Measurements from ENCODE around the gene PORCN.
"Not testable (repeated sequence)": the region's sequence is repeated elsewhere in the genome, so short reads cannot be mapped to it uniquely, and the experiment has no call there.

PORCN gene

DNA sequence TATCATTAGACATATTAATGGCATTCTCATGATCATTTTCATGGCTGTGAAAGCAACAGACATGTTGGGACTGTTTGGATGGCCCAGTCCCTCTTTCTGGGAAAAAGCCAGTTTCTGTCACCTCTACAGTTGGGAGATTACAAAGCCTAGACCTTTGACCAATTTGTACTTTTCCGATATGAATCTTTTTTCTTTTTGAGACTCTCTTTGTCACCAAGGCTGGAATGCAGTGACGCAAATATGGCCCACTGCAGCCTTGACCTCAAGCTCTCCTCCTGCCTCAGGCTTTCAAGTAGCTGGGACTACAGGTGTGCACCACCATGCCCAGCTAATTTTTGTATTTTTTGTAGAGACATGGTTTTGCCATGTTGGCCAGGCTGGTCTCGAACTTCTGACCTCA, 40.1 kb downstream of the PORCN start:
- no peak for DNase-seq (ENCODE audit: low read depth)
- no peak overlapping the region for H3K9ac ChIP-seq (ENCODE audit: low read length)
- no peaks in the 10 kb centered on the region for H3K9me3 ChIP-seq (ENCODE audit: control insufficient read depth, low read length)
- H3K27me3 ChIP-seq (replicated peaks; ENCODE audit: control insufficient read depth, insufficient read depth, low read length), result no peaks in the 10 kb centered on the region
- peaks cover 17% of the 10 kb centered on the region for H3K36me3 ChIP-seq (ENCODE audit: control insufficient read depth, insufficient read depth, low read length, severe bottlenecking)
- no peak overlapping the region for H3K4me3 ChIP-seq (ENCODE audit: low read length)
- H3K4me1 ChIP-seq (ENCODE audit: control insufficient read depth, insufficient read depth, low read length), result no peaks in the 10 kb centered on the region

DNA sequence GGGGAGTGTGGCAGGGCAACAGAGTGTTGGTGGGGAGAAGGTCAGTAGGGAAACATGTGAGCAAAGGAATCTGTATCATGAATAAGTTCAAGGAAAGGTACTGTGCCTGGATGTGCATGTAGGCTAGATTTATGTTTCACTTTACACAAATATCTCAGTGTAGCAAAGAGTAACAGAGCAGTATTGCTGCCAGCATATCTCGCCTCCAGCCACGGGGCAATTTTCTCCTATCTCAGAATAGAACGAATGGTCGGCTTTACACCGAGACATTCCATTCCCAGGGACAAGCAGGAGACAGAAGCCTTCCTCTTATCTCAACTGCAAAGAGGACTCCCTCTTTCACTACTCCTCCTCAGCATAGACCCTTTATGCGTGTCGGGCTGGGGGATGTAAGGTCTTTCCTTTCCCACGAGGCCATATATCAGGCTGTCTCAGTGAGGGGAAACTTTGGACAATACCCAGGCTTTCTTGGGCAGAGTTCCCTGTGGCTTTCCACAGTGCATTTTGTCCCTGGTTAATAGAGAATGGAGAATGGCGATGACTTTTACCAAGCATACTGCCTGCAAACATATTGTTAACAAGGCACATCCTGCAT, 47.0 kb downstream of the PORCN start:
- H3K9ac ChIP-seq (ENCODE audit: low read length); DNase-seq (ENCODE audit: low read depth); H3K4me1 ChIP-seq (ENCODE audit: control insufficient read depth, insufficient read depth, low read length); H3K4me3 ChIP-seq (ENCODE audit: low read length); H3K27me3 ChIP-seq (replicated peaks; ENCODE audit: control insufficient read depth, insufficient read depth, low read length); H3K9me3 ChIP-seq (ENCODE audit: control insufficient read depth, low read length): not testable (repeated sequence)
- peaks cover 15% of the 10 kb centered on the region for H3K36me3 ChIP-seq (ENCODE audit: control insufficient read depth, insufficient read depth, low read length, severe bottlenecking)

DNA sequence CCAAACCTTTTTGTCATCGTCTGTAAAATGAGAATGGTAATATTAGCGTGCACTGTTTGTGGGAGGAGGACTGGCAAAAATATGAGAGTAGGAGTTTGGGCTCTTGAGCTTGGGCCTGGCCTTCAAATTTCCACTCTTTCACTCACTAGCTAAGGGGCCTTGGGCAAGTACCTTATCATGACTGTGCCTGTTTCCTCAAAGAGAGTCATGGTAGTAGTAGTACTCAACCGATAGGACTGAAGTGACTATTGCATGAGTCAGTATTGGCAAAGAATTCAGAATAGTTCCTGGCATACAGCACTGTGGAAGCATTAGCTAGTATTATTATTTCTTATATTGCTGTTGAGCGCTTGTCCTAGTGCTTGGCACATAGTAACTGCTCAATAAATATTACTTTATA, 49.5 kb downstream of the PORCN start:
- no peaks in the 10 kb centered on the region for H3K9me3 ChIP-seq (ENCODE audit: control insufficient read depth, low read length)
- H3K4me1 ChIP-seq (ENCODE audit: control insufficient read depth, insufficient read depth, low read length), result peaks cover 16% of the 10 kb centered on the region
- DNase-seq (ENCODE audit: low read depth), result peak; percentile 51
- peaks cover 28% of the 10 kb centered on the region for H3K36me3 ChIP-seq (ENCODE audit: control insufficient read depth, insufficient read depth, low read length, severe bottlenecking)
- no peak overlapping the region for H3K9ac ChIP-seq (ENCODE audit: low read length)
- H3K27me3 ChIP-seq (replicated peaks; ENCODE audit: control insufficient read depth, insufficient read depth, low read length), result no peaks in the 10 kb centered on the region
- no peak overlapping the region for H3K4me3 ChIP-seq (ENCODE audit: low read length)

DNA sequence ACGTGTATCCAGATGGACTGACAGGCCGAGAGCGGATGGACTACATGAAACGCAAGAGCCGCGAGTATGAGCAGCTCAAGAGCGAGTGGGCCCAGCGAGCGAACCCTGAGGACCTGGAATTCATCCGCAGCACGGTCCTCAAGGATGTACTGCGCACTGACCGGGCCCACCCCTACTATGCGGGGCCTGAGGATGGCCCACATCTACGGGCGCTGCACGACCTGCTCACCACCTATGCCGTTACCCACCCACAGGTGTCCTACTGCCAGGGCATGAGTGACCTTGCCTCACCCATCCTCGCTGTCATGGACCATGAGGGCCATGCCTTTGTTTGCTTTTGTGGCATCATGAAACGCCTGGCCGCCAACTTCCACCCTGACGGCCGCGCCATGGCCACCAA, 50.8 kb downstream of the PORCN start:
- no peak for DNase-seq (ENCODE audit: low read depth)

DNA sequence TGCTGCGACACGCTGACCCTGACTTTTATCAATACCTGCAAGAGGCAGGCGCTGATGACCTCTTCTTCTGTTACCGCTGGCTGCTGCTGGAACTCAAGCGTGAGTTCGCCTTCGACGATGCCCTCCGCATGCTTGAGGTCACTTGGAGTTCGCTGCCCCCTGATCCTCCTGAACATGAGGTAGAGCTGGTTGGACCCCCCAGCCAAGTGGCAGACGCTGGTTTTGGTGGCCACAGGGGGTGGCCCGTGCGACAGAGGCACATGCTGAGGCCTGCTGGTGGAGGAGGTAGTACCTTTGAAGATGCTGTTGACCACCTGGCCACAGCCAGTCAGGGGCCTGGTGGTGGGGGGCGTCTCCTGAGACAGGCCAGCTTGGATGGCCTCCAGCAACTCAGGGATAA, 51.3 kb downstream of the PORCN start:
- H3K4me1 ChIP-seq (ENCODE audit: control insufficient read depth, insufficient read depth, low read length), result peaks cover 19% of the 10 kb centered on the region
- H3K4me3 ChIP-seq (ENCODE audit: low read length), result no peak overlapping the region
- H3K27me3 ChIP-seq (replicated peaks; ENCODE audit: control insufficient read depth, insufficient read depth, low read length), result no peaks in the 10 kb centered on the region
- peaks cover 28% of the 10 kb centered on the region for H3K36me3 ChIP-seq (ENCODE audit: control insufficient read depth, insufficient read depth, low read length, severe bottlenecking)
- DNase-seq (ENCODE audit: low read depth), result no peak
- no peak overlapping the region for H3K9ac ChIP-seq (ENCODE audit: low read length)
- H3K9me3 ChIP-seq (ENCODE audit: control insufficient read depth, low read length), result no peaks in the 10 kb centered on the region

More for the DNA sequence above, 50.8 kb downstream of the PORCN start:
- Histone ChIP-seq H3K27me3 (replicated peaks; ENCODE audit: control insufficient read depth, insufficient read depth, low read length) (no peaks in the 10 kb centered on the region), H3K36me3 (ENCODE audit: control insufficient read depth, insufficient read depth, low read length, severe bottlenecking) (peaks cover 28% of the 10 kb centered on the region), H3K4me1 (ENCODE audit: control insufficient read depth, insufficient read depth, low read length) (peaks cover 19% of the 10 kb centered on the region), H3K4me3 (ENCODE audit: low read length) (no peak overlapping the region), H3K9ac (ENCODE audit: low read length) (no peak overlapping the region), H3K9me3 (ENCODE audit: control insufficient read depth, low read length) (no peaks in the 10 kb centered on the region)

DNA sequence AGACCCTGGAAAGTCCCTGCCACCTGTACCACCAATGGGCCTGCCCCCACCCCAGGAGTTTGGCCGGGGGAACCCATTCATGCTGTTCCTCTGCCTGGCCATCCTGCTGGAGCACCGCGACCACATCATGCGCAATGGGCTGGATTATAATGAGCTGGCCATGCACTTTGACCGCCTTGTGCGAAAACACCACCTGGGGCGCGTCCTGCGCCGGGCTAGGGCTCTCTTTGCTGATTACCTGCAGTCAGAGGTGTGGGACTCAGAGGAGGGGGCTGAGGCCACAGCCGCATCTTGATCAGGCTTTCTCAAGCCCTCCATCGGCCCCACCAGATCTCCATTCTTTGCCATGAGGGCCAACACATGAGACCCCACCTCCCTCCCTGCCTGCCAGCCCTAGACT, 51.9 kb downstream of the PORCN start:
- no peaks in the 10 kb centered on the region for H3K27me3 ChIP-seq (replicated peaks; ENCODE audit: control insufficient read depth, insufficient read depth, low read length)
- DNase-seq (ENCODE audit: low read depth), result no peak
- peaks cover 19% of the 10 kb centered on the region for H3K4me1 ChIP-seq (ENCODE audit: control insufficient read depth, insufficient read depth, low read length)
- no peaks in the 10 kb centered on the region for H3K9me3 ChIP-seq (ENCODE audit: control insufficient read depth, low read length)
- no peak overlapping the region for H3K9ac ChIP-seq (ENCODE audit: low read length)
- H3K4me3 ChIP-seq (ENCODE audit: low read length), result no peak overlapping the region
- H3K36me3 ChIP-seq (ENCODE audit: control insufficient read depth, insufficient read depth, low read length, severe bottlenecking), result peaks cover 28% of the 10 kb centered on the region

DNA sequence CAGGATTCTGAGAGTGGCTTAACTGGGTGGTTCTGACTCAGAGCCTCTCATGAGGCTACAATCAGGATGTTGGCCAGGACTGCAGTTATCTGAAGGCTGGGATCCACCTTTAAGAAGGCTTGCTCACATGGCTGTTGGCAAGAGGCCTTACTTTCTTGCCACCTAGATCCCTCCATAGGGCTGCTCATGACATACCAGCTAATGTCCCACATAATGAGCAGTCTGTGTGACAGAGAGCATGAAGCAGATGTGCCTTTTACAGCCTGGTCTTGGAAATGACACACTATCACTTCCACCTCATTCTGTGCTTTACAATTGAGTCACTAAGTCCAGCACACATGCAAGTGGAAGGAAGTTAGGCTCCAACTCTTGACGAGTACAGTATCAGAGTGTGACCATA, 61.2 kb downstream of the PORCN start:
- H3K36me3 ChIP-seq (ENCODE audit: control insufficient read depth, insufficient read depth, low read length, severe bottlenecking), result no peaks in the 10 kb centered on the region
- H3K4me3 ChIP-seq (ENCODE audit: low read length), result no peak overlapping the region
- H3K9ac ChIP-seq (ENCODE audit: low read length), result no peak overlapping the region

More for the DNA sequence above, 61.2 kb downstream of the PORCN start:
- Histone ChIP-seq H3K27me3 (replicated peaks; ENCODE audit: control insufficient read depth, insufficient read depth, low read length) (no peaks in the 10 kb centered on the region), H3K4me1 (ENCODE audit: control insufficient read depth, insufficient read depth, low read length) (no peaks in the 10 kb centered on the region), H3K9me3 (ENCODE audit: control insufficient read depth, low read length) (no peaks in the 10 kb centered on the region)
- DNase-seq (ENCODE audit: low read depth), result no peak

Measured in adipocyte (in vitro differentiated cells).